ENCODE data around the gene KIFAP3. TPM values are rescaled to one million over a fixed set of nuclear protein-coding genes. Genes with fewer than 3 reads are reported as not detected.

KIFAP3 gene
- total RNA-seq, 1 donor from 2014 or later, result 55.9 TPM

GRCh38 chr1:169886931-169887330, 187.6 kb downstream of the KIFAP3 start:
- no peak for TF ChIP-seq CTCF (IDR thresholded peaks at IDR 0.05; ENCODE audit: borderline replicate concordance)
- H3K36me3 ChIP-seq, result peaks cover 44% of the 10 kb centered on the region
- H3K9me3 ChIP-seq (replicated peaks), result no peaks in the 10 kb centered on the region
- peaks cover 22% of the 10 kb centered on the region for H3K4me1 ChIP-seq
- H3K27me3 ChIP-seq (ENCODE audit: low read depth), result no peaks in the 10 kb centered on the region
- no peak overlapping the region for H3K4me3 ChIP-seq
- H3K27ac ChIP-seq (replicated peaks), result no peak overlapping the region
- no peak for DNase-seq
- intact Hi-C loops (cut with micrococcal nuclease), result no loop called here

GRCh38 chr1:169886422-169886821, 188.1 kb downstream of the KIFAP3 start:
- Histone ChIP-seq H3K27me3 (ENCODE audit: low read depth) (no peaks in the 10 kb centered on the region), H3K27ac (replicated peaks) (no peak overlapping the region), H3K36me3 (peaks cover 45% of the 10 kb centered on the region), H3K4me1 (peaks cover 17% of the 10 kb centered on the region), H3K4me3 (no peak overlapping the region), H3K9me3 (replicated peaks) (no peaks in the 10 kb centered on the region)
- TF ChIP-seq CTCF (IDR thresholded peaks at IDR 0.05; ENCODE audit: borderline replicate concordance), result no peak
- no peak for DNase-seq
- intact Hi-C loops (cut with micrococcal nuclease), result no loop called here

DNA sequence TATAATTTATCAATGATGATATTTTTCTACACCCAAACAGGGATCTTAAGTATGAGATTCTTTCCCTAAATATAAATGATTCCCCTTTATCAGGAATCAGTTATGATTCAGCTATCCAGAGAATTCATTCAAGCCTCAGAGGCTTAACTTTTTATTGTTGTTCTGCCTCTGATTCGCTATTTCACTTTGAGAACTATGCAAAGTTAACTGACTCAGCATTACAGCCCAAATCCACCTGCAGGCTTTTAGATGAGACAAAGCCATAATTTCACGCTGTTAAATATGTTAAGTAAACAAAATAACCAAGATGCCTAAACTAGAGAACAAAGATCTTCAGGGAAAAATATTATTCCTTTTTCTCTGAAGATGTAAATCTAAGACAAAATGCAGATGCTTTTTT, 189.3 kb downstream of the KIFAP3 start:
- Histone ChIP-seq H3K4me3 (no peak overlapping the region), H3K9me3 (replicated peaks) (no peaks in the 10 kb centered on the region), H3K27ac (replicated peaks) (no peak overlapping the region), H3K4me1 (peaks cover 9% of the 10 kb centered on the region), H3K27me3 (ENCODE audit: low read depth) (no peaks in the 10 kb centered on the region), H3K36me3 (peaks cover 45% of the 10 kb centered on the region)
- no peak for DNase-seq
- TF ChIP-seq CTCF (IDR thresholded peaks at IDR 0.05; ENCODE audit: borderline replicate concordance), result no peak
- intact Hi-C loops (cut with micrococcal nuclease), result no loop called here

- H3K9me3 ChIP-seq (replicated peaks), result no peaks in the 10 kb centered on the region
- peaks cover 9% of the 10 kb centered on the region for H3K4me1 ChIP-seq
- no peaks in the 10 kb centered on the region for H3K27me3 ChIP-seq (ENCODE audit: low read depth)
- peaks cover 45% of the 10 kb centered on the region for H3K36me3 ChIP-seq
- H3K27ac ChIP-seq (replicated peaks), result no peak overlapping the region
- no peak for TF ChIP-seq CTCF (IDR thresholded peaks at IDR 0.05; ENCODE audit: borderline replicate concordance)
- no peak overlapping the region for H3K4me3 ChIP-seq
- intact Hi-C loops (cut with micrococcal nuclease), result no loop called here
- DNase-seq, result no peak
Measured at GRCh38 chr1:169884634-169885033, 189.9 kb downstream of the KIFAP3 start.

- intact Hi-C loops (cut with micrococcal nuclease), result no loop called here
- DNase-seq, result no peak
- peaks cover 40% of the 10 kb centered on the region for H3K36me3 ChIP-seq
- no peaks in the 10 kb centered on the region for H3K27me3 ChIP-seq (ENCODE audit: low read depth)
- no peak for TF ChIP-seq CTCF (IDR thresholded peaks at IDR 0.05; ENCODE audit: borderline replicate concordance)
- no peaks in the 10 kb centered on the region for H3K9me3 ChIP-seq (replicated peaks)
- H3K4me1 ChIP-seq, result peaks cover 5% of the 10 kb centered on the region
- H3K27ac ChIP-seq (replicated peaks), result no peak overlapping the region
- no peak overlapping the region for H3K4me3 ChIP-seq
Measured at GRCh38 chr1:169882039-169882511, 192.4 kb downstream of the KIFAP3 start.

Data from left ventricle myocardium inferior (tissue), 1 donor.